GM19043 (cell line): ENCODE measurements around the gene OSMR.
"Not testable (repeated sequence)": the region's sequence is repeated elsewhere in the genome, so short reads cannot be mapped to it uniquely, and the experiment has no call there.

Source experiments
- ATAC-seq: cut with Tn5 transposase; IDR thresholded peaks from one replicate; pipeline ENCODE4 v1.9.1; 2021; ENCODE audit warnings: low read depth; ENCODE audit not compliant: unreplicated experiment

OSMR gene

GRCh38 chr5:38830521-38831051, 15.2 kb upstream of the OSMR start:
- ATAC-seq, result no peak

GRCh38 chr5:38831117-38831516, 14.7 kb upstream of the OSMR start:
- no peak for ATAC-seq

GRCh38 chr5:38831909-38832308, 13.9 kb upstream of the OSMR start:
- ATAC-seq, result no peak

- ATAC-seq, result no peak
Observed at GRCh38 chr5:38832810-38833209, 13.0 kb upstream of the OSMR start.

GRCh38 chr5:38835887-38836286, 9.9 kb upstream of the OSMR start:
- ATAC-seq, result no peak

- ATAC-seq, result no peak
Observed at GRCh38 chr5:38837416-38837815, 8.4 kb upstream of the OSMR start.

- ATAC-seq, result no peak
Observed at GRCh38 chr5:38837932-38838331, 7.9 kb upstream of the OSMR start.

- no peak for ATAC-seq
Observed at GRCh38 chr5:38843665-38844064, 2.1 kb upstream of the OSMR start.

- no peak for ATAC-seq
Observed at GRCh38 chr5:38846379-38847011, 683 bp downstream of the OSMR start.

GRCh38 chr5:38847559-38848347, 1.9 kb downstream of the OSMR start:
- ATAC-seq, result no peak

- ATAC-seq, result no peak
Observed at GRCh38 chr5:38848637-38849036, 2.8 kb downstream of the OSMR start.

GRCh38 chr5:38851640-38852039, 5.8 kb downstream of the OSMR start:
- ATAC-seq, result not testable (repeated sequence)

- no peak for ATAC-seq
Observed at GRCh38 chr5:38853753-38854470, 8.1 kb downstream of the OSMR start.

- ATAC-seq, result no peak
Observed at GRCh38 chr5:38854907-38855306, 9.1 kb downstream of the OSMR start.

GRCh38 chr5:38856660-38857059, 10.8 kb downstream of the OSMR start:
- no peak for ATAC-seq

- ATAC-seq, result no peak
Observed at GRCh38 chr5:38858839-38859238, 13.0 kb downstream of the OSMR start.

- ATAC-seq, result not testable (repeated sequence)
Observed at GRCh38 chr5:38861986-38862770, 16.4 kb downstream of the OSMR start.

- no peak for ATAC-seq
Observed at GRCh38 chr5:38866362-38867031, 20.7 kb downstream of the OSMR start.

- no peak for ATAC-seq
Observed at GRCh38 chr5:38867032-38867398, 21.2 kb downstream of the OSMR start.

GRCh38 chr5:38867416-38867815, 21.6 kb downstream of the OSMR start:
- no peak for ATAC-seq
